BJ (cell line): ENCODE data around the gene GCG. TPM values are rescaled to one million over a fixed set of nuclear protein-coding genes. Genes with fewer than 3 reads are reported as not detected.

Experiments
- CTCF ChIA-PET: fragments of 350-600 bp; formaldehyde crosslinking; extraction: SDS; loops from one replicate; lab custom pipeline; 2021; ENCODE audit warnings: antibody characterized with exemption, inconsistent platforms; lab: Yijun Ruan, JAX
- POLR2A ChIA-PET: fragments of 300-600 bp; sonication (Branson Sonifier 250); formaldehyde crosslinking; extraction: SDS; loops from one replicate; lab custom pipeline; 2021; ENCODE audit warnings: antibody characterized with exemption; lab: Charles Lee
- DNase-seq: peaks from one replicate; pipeline ENCODE4 v3.0.0-alpha.2; 2011; ENCODE audit warnings: low read depth
- H3K27me3 ChIP-seq: 2 replicates; pipeline ENCODE4 v1.6.0; 2011; ENCODE audit warnings: low read length; ENCODE audit not compliant: control insufficient read depth, insufficient read depth
- H3K36me3 ChIP-seq: 2 replicates; pipeline ENCODE4 v1.5.1; 2011; ENCODE audit warnings: low read length; ENCODE audit not compliant: control insufficient read depth, insufficient read depth
- H3K4me3 ChIP-seq: 2 replicates; pipeline ENCODE4 v1.5.1; 2011; ENCODE audit warnings: low read depth, mild to moderate bottlenecking, control low read depth, low read length
- polyA plus RNA-seq: library from polyadenylated mRNA; depleted of rRNA; stranded (reverse); fragments of >200 nt; gene quantifications from 2 replicates; pipeline ENCODE4 v1.2.3, GENCODE V29; 2011
- TF ChIP-seq, protein P1 (sequence below): IDR thresholded peaks from 2 replicates; pipeline ENCODE4 v1.5.1; 2011; ENCODE audit warnings: low read depth, mild to moderate bottlenecking, control low read depth, inconsistent platforms, low read length, moderate library complexity; ENCODE audit not compliant: insufficient read depth

GCG gene
- polyA plus RNA-seq, 1 experiment: not detected

DNA sequence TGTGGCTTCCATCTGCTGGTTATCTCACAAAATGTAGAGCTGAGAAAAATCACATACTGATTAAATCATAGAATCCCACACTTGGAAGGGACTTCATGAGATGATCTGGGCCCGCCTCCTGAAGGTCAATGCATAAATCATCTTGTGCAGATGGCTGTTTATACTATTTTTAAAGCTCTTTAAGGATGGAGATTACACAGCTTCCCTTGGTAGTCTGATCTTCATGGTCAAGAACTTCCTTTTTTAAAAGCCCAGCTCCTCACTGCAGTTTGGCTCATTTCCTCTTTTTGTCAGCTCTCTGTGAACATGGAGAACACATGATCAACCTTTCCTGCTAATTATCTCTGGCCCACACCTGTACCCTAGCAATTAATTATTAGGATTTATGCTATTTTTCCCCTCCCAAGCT lies 25.9 kb downstream of the GCG start:
- POLR2A ChIA-PET: interaction anchor here (0.6 kb wide), 1 partner anchor 107 kb away, joined by 3 read pairs; no protein-coding TSS in a partner anchor
- H3K27me3 ChIP-seq: peaks cover 2% of the 10 kb centered on the region; the same call in 1 of the 2 replicates
- no peaks in the 10 kb centered on the region for H3K36me3 ChIP-seq
- DNase-seq: no peak
- TF ChIP-seq, protein P1, sequence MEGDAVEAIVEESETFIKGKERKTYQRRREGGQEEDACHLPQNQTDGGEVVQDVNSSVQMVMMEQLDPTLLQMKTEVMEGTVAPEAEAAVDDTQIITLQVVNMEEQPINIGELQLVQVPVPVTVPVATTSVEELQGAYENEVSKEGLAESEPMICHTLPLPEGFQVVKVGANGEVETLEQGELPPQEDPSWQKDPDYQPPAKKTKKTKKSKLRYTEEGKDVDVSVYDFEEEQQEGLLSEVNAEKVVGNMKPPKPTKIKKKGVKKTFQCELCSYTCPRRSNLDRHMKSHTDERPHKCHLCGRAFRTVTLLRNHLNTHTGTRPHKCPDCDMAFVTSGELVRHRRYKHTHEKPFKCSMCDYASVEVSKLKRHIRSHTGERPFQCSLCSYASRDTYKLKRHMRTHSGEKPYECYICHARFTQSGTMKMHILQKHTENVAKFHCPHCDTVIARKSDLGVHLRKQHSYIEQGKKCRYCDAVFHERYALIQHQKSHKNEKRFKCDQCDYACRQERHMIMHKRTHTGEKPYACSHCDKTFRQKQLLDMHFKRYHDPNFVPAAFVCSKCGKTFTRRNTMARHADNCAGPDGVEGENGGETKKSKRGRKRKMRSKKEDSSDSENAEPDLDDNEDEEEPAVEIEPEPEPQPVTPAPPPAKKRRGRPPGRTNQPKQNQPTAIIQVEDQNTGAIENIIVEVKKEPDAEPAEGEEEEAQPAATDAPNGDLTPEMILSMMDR: no peak
- CTCF ChIA-PET: interaction anchor here (0.6 to 3.3 kb wide), 16 partner anchors 8 to 860 kb away, joined by 3 to 22 read pairs (median 6); no protein-coding TSS in a partner anchor
- H3K4me3 ChIP-seq: no peak overlapping the region

GRCh38 chr2:162125138-162125537 lies 26.9 kb downstream of the GCG start:
- no peak for DNase-seq
- POLR2A ChIA-PET: interaction anchor here (0.5 to 0.6 kb wide), 2 partner anchors 36 to 710 kb away, joined by 3 read pairs; no protein-coding TSS in a partner anchor
- Histone ChIP-seq H3K27me3 (peaks cover 2% of the 10 kb centered on the region; the same call in 1 of the 2 replicates), H3K36me3 (no peaks in the 10 kb centered on the region), H3K4me3 (no peak overlapping the region)
- TF ChIP-seq, protein P1: no peak
- CTCF ChIA-PET: interaction anchor here (0.6 to 3.3 kb wide), 24 partner anchors 15 to 539 kb away, joined by 3 to 22 read pairs (median 4); no protein-coding TSS in a partner anchor

DNA sequence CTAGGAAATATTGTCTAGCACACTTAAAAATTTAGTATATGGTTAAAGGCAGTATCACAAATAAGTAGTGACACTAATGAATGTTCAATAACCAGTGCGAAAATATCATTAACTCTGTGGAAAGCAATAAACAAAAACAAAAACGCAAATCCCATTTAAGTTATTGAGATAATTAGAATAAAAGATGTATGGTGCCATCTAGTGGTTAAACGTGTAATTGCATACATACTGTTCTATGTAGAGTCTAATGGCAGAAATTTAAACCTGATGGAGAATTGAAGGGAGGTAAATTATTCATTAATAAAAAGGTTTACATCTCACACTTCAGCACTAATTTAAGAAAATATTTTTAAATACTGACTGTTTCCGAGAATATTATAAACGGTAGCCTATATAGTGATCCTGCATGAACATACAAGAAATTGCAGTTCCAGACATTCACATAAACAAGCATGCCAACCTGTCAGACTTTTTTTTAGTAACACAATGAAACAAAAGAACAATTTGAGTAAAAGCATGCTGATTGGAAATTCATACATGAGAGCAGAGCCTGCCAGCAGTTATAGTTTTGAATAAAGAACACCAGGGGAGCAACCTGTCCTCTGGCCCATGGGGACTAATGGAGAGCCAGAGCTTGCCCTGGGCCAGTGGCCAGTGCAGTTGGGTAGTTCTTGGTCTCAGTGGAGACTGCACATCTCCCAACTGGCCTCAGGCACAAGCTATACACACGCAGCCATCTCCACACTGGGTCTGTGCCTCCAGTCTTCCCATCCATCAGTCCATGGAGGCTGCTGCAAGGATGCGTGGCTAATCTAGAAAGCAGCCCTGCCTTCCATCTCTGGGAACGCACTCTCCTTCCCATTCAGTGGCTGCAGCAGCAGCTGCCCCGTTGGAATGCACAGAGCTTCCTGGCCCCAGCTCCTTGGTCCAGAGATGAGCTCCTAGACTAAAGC lies 28.0 kb downstream of the GCG start:
- H3K4me3 ChIP-seq: no peak overlapping the region
- no peak for DNase-seq
- TF ChIP-seq, protein P1: peak; percentile 51
- H3K36me3 ChIP-seq: no peaks in the 10 kb centered on the region
- peaks cover 2% of the 10 kb centered on the region; the same call in 1 of the 2 replicates for H3K27me3 ChIP-seq
- POLR2A ChIA-PET: no interaction called here
- CTCF ChIA-PET: interaction anchor here (0.7 to 3.3 kb wide), 20 partner anchors 9 to 537 kb away, joined by 3 to 22 read pairs (median 6); no protein-coding TSS in a partner anchor

- CTCF ChIA-PET: interaction anchor here (1.0 to 1.3 kb wide), 3 partner anchors 24 to 100 kb away, joined by 3 read pairs; no protein-coding TSS in a partner anchor
- Histone ChIP-seq H3K27me3 (no peaks in the 10 kb centered on the region), H3K36me3 (no peaks in the 10 kb centered on the region), H3K4me3 (no peak overlapping the region)
- POLR2A ChIA-PET: no interaction called here
- TF ChIP-seq, protein P1: no peak
- peak; percentile 47 for DNase-seq
Observed at GRCh38 chr2:162118166-162119031, 33.6 kb downstream of the GCG start.
